Large intestine (tissue), 3 donors: ENCODE measurements around the gene TLE1. TPM values are rescaled to one million over a fixed set of nuclear protein-coding genes. Genes with fewer than 3 reads are reported as not detected.

ENCODE experiments used
- DNase-seq, 2 donors: peaks; one replicate each; pipeline versions ENCODE4 v3.0.0 to v3.0.0-alpha.2; 2013
- H3K27ac ChIP-seq: one replicate; pipeline ENCODE4 v1.5.1; 2013; ENCODE audit warnings: low read length
- H3K27me3 ChIP-seq: 2 replicates; pipeline ENCODE4 v1.6.1; 2013; ENCODE audit warnings: low read length; ENCODE audit not compliant: control insufficient read depth, insufficient read depth
- H3K36me3 ChIP-seq: 2 replicates; pipeline ENCODE4 v1.6.1; 2013; ENCODE audit warnings: low read length; ENCODE audit not compliant: control insufficient read depth, insufficient read depth
- H3K4me1 ChIP-seq: one replicate; pipeline ENCODE4 v1.6.1; 2013; ENCODE audit warnings: low read length; ENCODE audit not compliant: control insufficient read depth, insufficient read depth
- H3K4me3 ChIP-seq: one replicate; pipeline ENCODE4 v1.5.1; 2013; ENCODE audit warnings: low read length
- H3K9me3 ChIP-seq: one replicate; pipeline ENCODE4 v1.6.1; 2013; ENCODE audit warnings: mild to moderate bottlenecking, low read depth, low read length, moderate library complexity; ENCODE audit not compliant: control insufficient read depth
- WGBS: methylation state at CpG from one replicate; pipeline ENCODE4 v1.1.5; 2013; ENCODE audit warnings: low lambda C conversion rate; ENCODE audit not compliant: insufficient coverage; 5-methylcytosine and 5-hydroxymethylcytosine counted together
- polyA plus RNA-seq: library from polyadenylated mRNA; unstranded; fragments of 120-200 nt; gene quantifications from one replicate; pipeline ENCODE4 v1.2.1, GENCODE V29; 2013

TLE1 gene
- polyA plus RNA-seq, 1 donor, result 26.7 TPM

GRCh38 chr9:81635521-81636254, 53.7 kb downstream of the TLE1 start:
- Histone ChIP-seq H3K4me3 (no peak overlapping the region), H3K27me3 (no peaks in the 10 kb centered on the region), H3K36me3 (peaks cover 12% of the 10 kb centered on the region), H3K27ac (peak overlapping the region; percentile 91), H3K9me3 (no peaks in the 10 kb centered on the region), H3K4me1 (peaks cover 23% of the 10 kb centered on the region)
- WGBS, result no CpG with 5 or more reads among the region's 1 CpG
- no peak for DNase-seq

DNA sequence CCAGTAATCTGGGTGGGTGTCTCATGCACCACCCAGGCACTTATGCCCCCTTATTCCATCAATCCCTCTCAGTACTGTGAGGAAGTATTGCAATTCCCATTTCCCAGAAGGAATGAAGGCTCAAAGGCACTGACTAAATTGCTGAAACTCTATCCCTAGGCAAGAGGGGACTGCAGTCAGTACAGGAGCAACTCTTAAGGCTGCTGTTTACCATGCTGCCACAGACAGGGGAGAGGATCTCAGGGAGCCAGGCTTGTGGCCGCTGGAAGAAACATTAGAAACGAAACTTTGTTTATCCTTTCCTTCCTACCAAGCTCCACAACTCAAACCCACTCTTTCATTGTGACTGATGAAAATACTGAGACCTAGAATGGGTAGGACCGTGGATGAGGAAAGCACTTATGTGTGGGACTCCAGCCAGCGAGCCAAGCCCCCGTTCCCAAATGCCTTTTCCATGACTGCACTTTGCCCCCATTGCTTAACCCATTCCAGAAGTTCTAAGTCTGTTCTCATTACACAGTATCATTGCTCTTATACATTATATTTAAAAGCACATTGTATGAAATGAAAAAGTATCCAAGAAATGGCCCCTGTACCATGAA, 54.3 kb downstream of the TLE1 start:
- WGBS, result no CpG with 5 or more reads among the region's 5 CpGs
- DNase-seq, result peak; percentile 56 to 79
- H3K27me3 ChIP-seq, result no peaks in the 10 kb centered on the region
- peak overlapping the region; percentile 91 for H3K27ac ChIP-seq
- H3K4me1 ChIP-seq, result peaks cover 23% of the 10 kb centered on the region
- no peak overlapping the region for H3K4me3 ChIP-seq
- peaks cover 12% of the 10 kb centered on the region for H3K36me3 ChIP-seq
- no peaks in the 10 kb centered on the region for H3K9me3 ChIP-seq

GRCh38 chr9:81633952-81634854, 55.1 kb downstream of the TLE1 start:
- WGBS, result no CpG with 5 or more reads among the region's 18 CpGs
- Histone ChIP-seq H3K4me1 (peaks cover 23% of the 10 kb centered on the region), H3K4me3 (peak overlapping the region; percentile 34), H3K27ac (peak overlapping the region; percentile 91), H3K9me3 (no peaks in the 10 kb centered on the region), H3K27me3 (no peaks in the 10 kb centered on the region), H3K36me3 (peaks cover 12% of the 10 kb centered on the region)
- DNase-seq, result peak; percentile 87 to 94

DNA sequence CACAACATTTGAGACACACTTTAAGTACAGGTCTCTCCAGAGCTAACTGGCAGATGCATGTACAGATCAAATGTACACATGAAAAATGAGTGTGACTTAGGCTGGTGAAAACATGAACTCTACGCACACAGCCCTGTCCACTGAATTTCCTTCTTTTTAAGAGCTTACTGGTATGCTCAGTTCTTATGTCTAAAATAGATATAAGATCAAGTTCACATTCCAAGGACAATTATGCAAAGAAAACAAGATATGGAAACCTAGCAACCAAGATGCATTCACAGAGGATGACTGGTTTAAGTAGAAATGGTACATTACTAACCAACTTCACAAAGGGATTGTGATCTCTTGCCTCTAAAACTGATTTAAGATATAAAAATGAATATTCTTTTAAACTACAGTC, 56.7 kb downstream of the TLE1 start:
- no peak overlapping the region for H3K4me3 ChIP-seq
- peaks cover 23% of the 10 kb centered on the region for H3K4me1 ChIP-seq
- no peaks in the 10 kb centered on the region for H3K9me3 ChIP-seq
- WGBS, result 60% methylated on average over 1 of the region's 1 CpG
- no peaks in the 10 kb centered on the region for H3K27me3 ChIP-seq
- peak overlapping the region; percentile 39 for H3K27ac ChIP-seq
- DNase-seq, result peak in 1 of 2 donors; percentile 49
- peaks cover 5% of the 10 kb centered on the region for H3K36me3 ChIP-seq

- no peaks in the 10 kb centered on the region for H3K27me3 ChIP-seq
- peaks cover 27% of the 10 kb centered on the region for H3K4me1 ChIP-seq
- no peak overlapping the region for H3K4me3 ChIP-seq
- no peaks in the 10 kb centered on the region for H3K9me3 ChIP-seq
- WGBS, result no CpG with 5 or more reads among the region's 7 CpGs
- no peak overlapping the region for H3K27ac ChIP-seq
- DNase-seq, result no peak
- peaks cover 5% of the 10 kb centered on the region for H3K36me3 ChIP-seq
Measured at GRCh38 chr9:81631218-81631745, 58.1 kb downstream of the TLE1 start.

DNA sequence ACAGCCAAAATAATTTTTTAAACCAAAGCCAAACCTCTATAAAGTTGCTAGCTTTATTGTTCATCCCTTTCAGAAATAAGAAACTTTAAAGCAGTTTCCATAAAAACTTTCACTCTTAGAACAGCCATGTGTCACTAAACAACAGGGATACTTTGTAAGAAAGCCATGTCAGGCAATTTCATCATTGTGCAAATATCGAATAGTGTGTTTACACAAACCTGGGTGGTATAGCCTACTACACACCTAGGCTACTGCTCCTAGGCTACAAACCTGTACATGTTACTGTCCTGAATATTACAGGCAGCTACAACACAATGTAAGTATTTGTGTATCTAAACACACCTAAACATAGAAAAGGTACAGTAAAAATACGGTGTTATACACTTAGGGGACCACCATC, 59.9 kb downstream of the TLE1 start:
- peaks cover 5% of the 10 kb centered on the region for H3K36me3 ChIP-seq
- H3K4me3 ChIP-seq, result no peak overlapping the region
- peaks cover 14% of the 10 kb centered on the region for H3K4me1 ChIP-seq
- H3K27ac ChIP-seq, result no peak overlapping the region
- no peaks in the 10 kb centered on the region for H3K27me3 ChIP-seq
- no peak for DNase-seq
- no peaks in the 10 kb centered on the region for H3K9me3 ChIP-seq
- no CpG with 5 or more reads among the region's 2 CpGs for WGBS

DNA sequence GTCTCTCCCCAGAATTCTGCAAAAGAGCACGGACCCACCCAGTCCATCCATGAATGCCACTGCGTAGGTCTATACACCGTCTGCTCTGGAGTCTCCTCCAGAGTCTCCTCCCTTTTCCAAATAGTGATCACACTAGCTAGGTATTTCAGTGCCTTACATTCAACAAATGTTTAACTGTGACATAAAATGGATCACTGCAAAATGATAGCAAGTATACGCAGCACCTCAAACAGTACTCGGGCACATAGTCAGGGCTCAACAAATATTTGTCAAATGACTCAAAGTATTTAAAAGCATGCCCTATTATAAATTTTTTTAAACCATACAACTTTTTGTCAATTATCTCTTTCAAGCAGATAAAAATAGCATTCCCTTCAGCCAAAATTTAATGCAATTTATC, 60.5 kb downstream of the TLE1 start:
- no peaks in the 10 kb centered on the region for H3K27me3 ChIP-seq
- peaks cover 5% of the 10 kb centered on the region for H3K36me3 ChIP-seq
- peaks cover 10% of the 10 kb centered on the region for H3K4me1 ChIP-seq
- WGBS, result no CpG with 5 or more reads among the region's 5 CpGs
- DNase-seq, result no peak
- H3K4me3 ChIP-seq, result no peak overlapping the region
- H3K27ac ChIP-seq, result no peak overlapping the region
- H3K9me3 ChIP-seq, result no peaks in the 10 kb centered on the region

DNA sequence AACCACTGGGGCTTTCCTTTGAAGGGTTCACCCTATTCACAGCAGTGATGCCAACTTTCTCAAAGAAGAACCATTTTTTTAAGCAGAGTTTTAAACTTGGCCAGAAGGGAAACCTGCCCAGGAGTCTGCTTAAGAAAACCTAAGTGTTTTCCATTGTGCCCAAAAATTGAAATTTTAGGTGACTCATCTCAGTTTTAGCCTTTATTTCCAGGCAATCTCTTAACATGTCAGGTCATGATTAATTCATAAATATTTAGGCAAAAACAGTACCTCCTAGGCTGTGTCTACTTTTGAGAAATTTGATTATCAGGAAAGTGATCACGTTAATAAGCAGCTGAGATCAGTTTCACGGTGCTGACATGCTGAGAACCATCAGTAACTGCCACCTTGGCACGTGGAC, 61.9 kb downstream of the TLE1 start:
- H3K36me3 ChIP-seq, result peaks cover 5% of the 10 kb centered on the region
- peaks cover 8% of the 10 kb centered on the region for H3K4me1 ChIP-seq
- DNase-seq, result no peak
- peak overlapping the region; percentile 54 for H3K27ac ChIP-seq
- H3K4me3 ChIP-seq, result no peak overlapping the region
- no peaks in the 10 kb centered on the region for H3K27me3 ChIP-seq
- H3K9me3 ChIP-seq, result no peaks in the 10 kb centered on the region
- no CpG with 5 or more reads among the region's 3 CpGs for WGBS

- Histone ChIP-seq H3K27me3 (no peaks in the 10 kb centered on the region), H3K4me3 (no peak overlapping the region), H3K4me1 (peaks cover 4% of the 10 kb centered on the region), H3K36me3 (peaks cover 8% of the 10 kb centered on the region), H3K9me3 (no peaks in the 10 kb centered on the region), H3K27ac (peak overlapping the region; percentile 54)
- WGBS, result 60% methylated on average over 1 of the region's 4 CpGs
- DNase-seq, result no peak
Measured at GRCh38 chr9:81626511-81626910, 62.8 kb downstream of the TLE1 start.

DNA sequence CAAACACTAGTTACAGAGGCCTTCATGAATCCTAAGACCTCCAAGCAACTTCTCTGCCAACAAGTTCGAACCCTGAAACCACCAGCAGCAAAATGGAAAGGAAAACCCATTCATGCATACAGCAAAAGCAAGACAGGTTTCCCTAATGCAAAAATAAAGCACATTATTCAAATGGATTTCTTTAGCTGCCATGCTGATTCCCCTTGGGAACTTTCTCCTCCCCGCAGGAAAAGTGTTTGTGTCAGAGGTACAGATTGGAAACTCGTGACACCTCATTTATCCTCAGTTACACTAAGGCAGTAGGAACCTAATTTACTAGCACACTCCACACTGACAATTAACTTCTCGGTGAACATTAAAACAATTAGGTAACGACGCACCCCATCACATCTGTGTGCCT, 63.4 kb downstream of the TLE1 start:
- Histone ChIP-seq H3K36me3 (peaks cover 3% of the 10 kb centered on the region), H3K27ac (peak overlapping the region; percentile 54), H3K4me3 (no peak overlapping the region), H3K4me1 (peaks cover 4% of the 10 kb centered on the region), H3K27me3 (no peaks in the 10 kb centered on the region), H3K9me3 (no peaks in the 10 kb centered on the region)
- no CpG with 5 or more reads among the region's 6 CpGs for WGBS
- DNase-seq, result no peak
